Renal pelvis (tissue), 4 donors: ENCODE results near the gene SYNGR4. TPM values are rescaled to one million over a fixed set of nuclear protein-coding genes. Genes with fewer than 3 reads are reported as not detected.

Experiments used
- DNase-seq: peaks from one replicate; pipeline ENCODE4 v3.0.0-alpha.2; 2013
- polyA plus RNA-seq, 3 donors: library from polyadenylated mRNA; unstranded; fragments of 120-200 nt; gene quantifications; one replicate each; pipeline ENCODE4 v1.2.1, GENCODE V29; 2013; ENCODE audit not compliant: insufficient read length in 3 of 3

The SYNGR4 gene
- polyA plus RNA-seq, 3 donors = 0.67 to 0.88 (median 0.79) TPM

GRCh38 chr19:48338802-48339503, 25.2 kb upstream of the SYNGR4 start:
- DNase-seq = no peak

GRCh38 chr19:48340995-48341394, 23.2 kb upstream of the SYNGR4 start:
- DNase-seq = no peak

- DNase-seq = no peak
These were observed 22.4 kb upstream of the SYNGR4 start for GRCh38 chr19:48341515-48342413.

GRCh38 chr19:48342414-48342738, 21.8 kb upstream of the SYNGR4 start:
- no peak for DNase-seq

GRCh38 chr19:48342841-48343540, 21.2 kb upstream of the SYNGR4 start:
- DNase-seq = no peak

GRCh38 chr19:48344892-48345291, 19.3 kb upstream of the SYNGR4 start:
- DNase-seq = no peak

GRCh38 chr19:48346191-48346590, 18.0 kb upstream of the SYNGR4 start:
- no peak for DNase-seq

GRCh38 chr19:48348045-48348444, 16.1 kb upstream of the SYNGR4 start:
- DNase-seq = no peak

- no peak for DNase-seq
These were observed 15.4 kb upstream of the SYNGR4 start for GRCh38 chr19:48348737-48349136.

- DNase-seq = no peak
These were observed 13.3 kb upstream of the SYNGR4 start for GRCh38 chr19:48350856-48351255.

- no peak for DNase-seq
These were observed 12.8 kb upstream of the SYNGR4 start for GRCh38 chr19:48351341-48351752.

- DNase-seq = no peak
These were observed 10.5 kb upstream of the SYNGR4 start for GRCh38 chr19:48353677-48354076.

GRCh38 chr19:48354332-48354992, 9.7 kb upstream of the SYNGR4 start:
- DNase-seq = no peak

GRCh38 chr19:48355365-48355954, 8.7 kb upstream of the SYNGR4 start:
- DNase-seq = no peak

- DNase-seq = no peak
These were observed 5.0 kb upstream of the SYNGR4 start for GRCh38 chr19:48359123-48359522.

- no peak for DNase-seq
These were observed 2.3 kb upstream of the SYNGR4 start for GRCh38 chr19:48361912-48362311.

- DNase-seq = peak; percentile 96
These were observed 1.3 kb upstream of the SYNGR4 start for GRCh38 chr19:48362716-48363499.

- no peak for DNase-seq
These were observed 712 bp upstream of the SYNGR4 start for GRCh38 chr19:48363500-48363809.

- no peak for DNase-seq
These were observed 606 bp downstream of the SYNGR4 start for GRCh38 chr19:48364598-48365348.

- no peak for DNase-seq
These were observed 1.4 kb downstream of the SYNGR4 start for GRCh38 chr19:48365602-48366001.
